HepG2 (cell line): ENCODE results near the gene SIGLEC6. TPM values are rescaled to one million over a fixed set of nuclear protein-coding genes. Genes with fewer than 3 reads are reported as not detected.

ENCODE experiments used
- ATAC-seq: fragments of 200-7000 bp; cut with Tn5 transposase; 3 replicates; pipeline ENCODE4 v1.9.1; 2020; ENCODE audit warnings: mild to moderate bottlenecking, moderate library complexity
- BruUV-seq: library from RNA; stranded (reverse); fragments of 400-500 nt; replicated peaks from 2 replicates; lab custom pipeline; 2021; lab: Mats Ljungman, UMichigan
- CTCF ChIA-PET: fragments of 300-600 bp; formaldehyde crosslinking; extraction: SDS; loops from one replicate; lab custom pipeline; 2021; ENCODE audit warnings: low total read pairs, inconsistent platforms, low intra/inter-chr PET ratio; lab: Yijun Ruan, JAX
- POLR2A ChIA-PET: fragments of 350-600 bp; sonication (Branson Sonifier 250); formaldehyde crosslinking; loops from one replicate; lab custom pipeline; 2020; ENCODE audit warnings: antibody characterized with exemption, inconsistent platforms; lab: Yijun Ruan, JAX
- DNase-seq: peaks from one replicate; pipeline ENCODE4 v3.0.0-alpha.2; 2015; ENCODE audit warnings: low spot score
- FAIRE-seq: peaks from 3 replicates; lab custom pipeline; 2011; peaks lifted over from hg19 to GRCh38; lab: Jason Lieb, UNC
- H2AFZ ChIP-seq: one replicate; pipeline ENCODE4 v1.6.1; 2011; ENCODE audit warnings: low read length, inconsistent platforms
- H3K27ac ChIP-seq: fragments of 300-600 bp; 3 replicates; pipeline ENCODE4 v1.8.0; 2011; ENCODE audit warnings: mixed run types, mild to moderate bottlenecking, mixed read lengths, low read length, inconsistent platforms; ENCODE audit not compliant: insufficient read depth; ENCODE audit errors: extremely low read length
- H3K27me3 ChIP-seq, 2 experiments: fragments of 200-600 bp in 1 of 2; 2 replicates in 1 of 2; 3 replicates in 1 of 2; pipeline versions ENCODE4 v1.6.0 to v1.8.0; 2011; ENCODE audit warnings: low read length in 2 of 2, mild to moderate bottlenecking in 2 of 2, moderate library complexity in 2 of 2, inconsistent platforms in 1 of 2; ENCODE audit not compliant: insufficient read depth in 2 of 2, control insufficient read depth in 1 of 2
- H3K36me3 ChIP-seq, 2 experiments: fragments of 200-600 bp in 1 of 2; replicated peaks in 1 of 2; 2 replicates in 1 of 2; 3 replicates in 1 of 2; pipeline versions ENCODE4 v1.5.1 to v1.8.0; 2011; ENCODE audit warnings: low read length in 2 of 2, inconsistent platforms in 1 of 2; ENCODE audit not compliant: insufficient read depth in 2 of 2, control insufficient read depth in 1 of 2
- H3K4me1 ChIP-seq: 2 replicates; pipeline ENCODE4 v1.5.1; 2012; ENCODE audit warnings: low read length, inconsistent platforms; ENCODE audit not compliant: insufficient read depth
- H3K4me2 ChIP-seq: 2 replicates; pipeline ENCODE4 v1.6.0; 2011; ENCODE audit warnings: low read depth, low read length, inconsistent platforms
- H3K4me3 ChIP-seq, 3 experiments: fragments of 200-600 bp in 1 of 3; sonication (generic), shearing (Covaris generic) in 1 of 3; replicated peaks in 1 of 3; 2 replicates each; pipeline ENCODE4 v1.5.1; 2011 to 2016; ENCODE audit warnings: low read length in 3 of 3, inconsistent platforms in 2 of 3, low read depth in 2 of 3, mild to moderate bottlenecking in 2 of 3, control low read depth in 1 of 3, mixed read lengths in 1 of 3; ENCODE audit not compliant: insufficient read depth in 1 of 3
- H3K79me2 ChIP-seq: one replicate; pipeline ENCODE4 v1.6.1; 2011; ENCODE audit warnings: low read length, inconsistent platforms; ENCODE audit not compliant: insufficient read depth
- H3K9ac ChIP-seq: 2 replicates; pipeline ENCODE4 v1.6.0; 2011; ENCODE audit warnings: mild to moderate bottlenecking, low read depth, low read length, inconsistent platforms; ENCODE audit not compliant: insufficient read depth
- H3K9me3 ChIP-seq: 2 replicates; pipeline ENCODE4 v1.5.1; 2012; ENCODE audit warnings: mild to moderate bottlenecking, low read length
- H4K20me1 ChIP-seq: 2 replicates; pipeline ENCODE4 v1.6.0; 2011; ENCODE audit warnings: inconsistent platforms, mild to moderate bottlenecking, low read length, moderate library complexity; ENCODE audit not compliant: insufficient read depth
- CBX5 ChIP-seq: sonication (generic); formaldehyde crosslinking; IDR thresholded peaks from 2 replicates; pipeline ENCODE4 v1.4.0; 2020; ENCODE audit warnings: missing genetic modification reagents, borderline replicate concordance
- MTA1 ChIP-seq: sonication (generic); formaldehyde crosslinking; IDR thresholded peaks from 2 replicates; pipeline ENCODE4 v1.4.0; 2020; ENCODE audit warnings: missing genetic modification reagents, mild to moderate bottlenecking, borderline replicate concordance
- PHF20 ChIP-seq: sonication (generic); formaldehyde crosslinking; IDR thresholded peaks from 2 replicates; pipeline ENCODE4 v1.5.0; 2020; ENCODE audit warnings: mild to moderate bottlenecking, missing genetic modification reagents
- TOPORS ChIP-seq: sonication (generic); formaldehyde crosslinking; IDR thresholded peaks from 2 replicates; pipeline ENCODE4 v1.8.0; 2023; ENCODE audit warnings: mild to moderate bottlenecking, missing genetic modification reagents
- ZFP36 ChIP-seq: fragments of 150-350 bp; IDR thresholded peaks from 2 replicates; pipeline ENCODE4 v1.6.1; 2018; ENCODE audit warnings: borderline replicate concordance, low read length, low read depth; ENCODE audit not compliant: partially characterized antibody
- ZNF782 ChIP-seq: sonication (generic); formaldehyde crosslinking; IDR thresholded peaks from 2 replicates; pipeline ENCODE4 v1.4.0; 2020; ENCODE audit warnings: missing genetic modification reagents, mild to moderate bottlenecking, borderline replicate concordance
- ZNF841 ChIP-seq: sonication (generic); formaldehyde crosslinking; IDR thresholded peaks from 2 replicates; pipeline ENCODE4 v1.8.1; 2023; ENCODE audit warnings: missing genetic modification reagents, borderline replicate concordance
- WGBS: methylation state at CpG from one replicate; pipeline ENCODE4 v1.1.6; 2017; ENCODE audit warnings: low lambda C conversion rate; 5-methylcytosine and 5-hydroxymethylcytosine counted together
- in situ Hi-C: cut with HindIII; loops from 2 replicates; pipeline ENCODE4 v1.10.0; 2017; ENCODE audit warnings: low pct_unique_long_range_greater_than_20kb; ENCODE audit not compliant: extremely low pct_ligation_motif_present
- intact Hi-C: fragments of 100-400 bp; cut with micrococcal nuclease; formaldehyde crosslinking; loops from one replicate; pipeline ENCODE4 v1.10.0; 2022; ENCODE audit not compliant: unreplicated experiment
- polyA plus RNA-seq, 8 experiments: library from polyadenylated mRNA; depleted of rRNA in 3 of 8; stranded (reverse) in 7 of 8; unstranded in 1 of 8; fragments of >200 nt; fragmentation: Illumina TruSeq in 4 of 8; extraction: Trizol in 4 of 8; gene quantifications; 2 replicates each; pipeline versions ENCODE4 v1.2.1 to v1.2.3, GENCODE V29; 2011 to 2016; ENCODE audit warnings: low read depth in 4 of 8, missing spikeins in 1 of 8, mixed read lengths in 1 of 8; ENCODE audit not compliant: insufficient read depth in 1 of 8
- total RNA-seq, 5 experiments: library from RNA; depleted of rRNA; stranded (reverse); fragments of >200 nt; fragmentation: Illumina TruSeq; extraction: Trizol; gene quantifications; 2 replicates each; pipeline ENCODE4 v1.2.3, GENCODE V29; 2016; ENCODE audit warnings: low read depth in 1 of 5
- TF ChIP-seq, protein P1 (sequence below): sonication (generic); formaldehyde crosslinking; IDR thresholded peaks from one replicate; pipeline ENCODE4 v1.5.1; 2020; ENCODE audit warnings: mild to moderate bottlenecking, missing genetic modification reagents; ENCODE audit errors: not compliant biosample characterization
- TF ChIP-seq, protein P2 (sequence below): sonication (generic); formaldehyde crosslinking; IDR thresholded peaks from 2 replicates; pipeline ENCODE4 v1.4.0; 2020; ENCODE audit warnings: mild to moderate bottlenecking, missing genetic modification reagents

The SIGLEC6 gene
- total and polyA plus RNA-seq, 2 of the 13 experiments (the other 11 are each of a cell fraction or from before 2014, with no cell fraction given), result not detected

DNA sequence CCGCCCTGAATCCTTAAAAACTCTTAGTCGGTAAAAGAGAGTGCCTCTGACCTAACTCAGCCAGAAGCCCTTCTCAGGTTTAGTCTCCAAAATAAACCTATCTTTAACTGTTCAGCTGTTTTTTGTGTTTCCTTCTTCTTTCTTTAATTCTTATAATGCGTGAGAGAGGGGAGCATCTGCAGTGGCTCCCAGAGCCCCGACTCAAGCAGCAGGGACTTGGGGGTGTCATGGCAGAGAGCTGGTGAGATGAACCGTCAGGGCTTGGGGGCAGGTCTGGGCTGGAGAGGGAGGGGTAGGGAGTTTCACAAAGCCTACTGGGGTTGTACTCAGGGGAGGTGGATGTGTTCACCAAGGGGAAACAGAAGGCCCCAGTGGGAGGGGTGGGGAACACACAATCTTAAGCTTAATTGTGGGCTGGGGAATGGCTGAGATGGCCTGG, 16.8 kb upstream of the SIGLEC6 start:
- Histone ChIP-seq H3K36me3 (no peaks in the 10 kb centered on the region), H3K9me3 (no peaks in the 10 kb centered on the region), H3K4me2 (no peak overlapping the region), H2AFZ (no peak overlapping the region), H3K4me3 (no peak overlapping the region), H3K27ac (no peak overlapping the region), H3K4me1 (no peaks in the 10 kb centered on the region), H3K27me3 (no peaks in the 10 kb centered on the region; a peak in 2 of 5 replicates), H3K9ac (no peak overlapping the region), H4K20me1 (peaks cover 6% of the 10 kb centered on the region), H3K79me2 (no peaks in the 10 kb centered on the region)
- 12% methylated on average over 5 of the region's 5 CpGs for WGBS
- CTCF ChIA-PET, result no interaction called here
- intact Hi-C loops, result no loop called here
- FAIRE-seq (no peak), ATAC-seq (no peak), DNase-seq (no peak)
- BruUV-seq, result no TSS peak
- in situ Hi-C loops, result no loop called here
- POLR2A ChIA-PET, result no interaction called here
- TF ChIP-seq, protein P1, sequence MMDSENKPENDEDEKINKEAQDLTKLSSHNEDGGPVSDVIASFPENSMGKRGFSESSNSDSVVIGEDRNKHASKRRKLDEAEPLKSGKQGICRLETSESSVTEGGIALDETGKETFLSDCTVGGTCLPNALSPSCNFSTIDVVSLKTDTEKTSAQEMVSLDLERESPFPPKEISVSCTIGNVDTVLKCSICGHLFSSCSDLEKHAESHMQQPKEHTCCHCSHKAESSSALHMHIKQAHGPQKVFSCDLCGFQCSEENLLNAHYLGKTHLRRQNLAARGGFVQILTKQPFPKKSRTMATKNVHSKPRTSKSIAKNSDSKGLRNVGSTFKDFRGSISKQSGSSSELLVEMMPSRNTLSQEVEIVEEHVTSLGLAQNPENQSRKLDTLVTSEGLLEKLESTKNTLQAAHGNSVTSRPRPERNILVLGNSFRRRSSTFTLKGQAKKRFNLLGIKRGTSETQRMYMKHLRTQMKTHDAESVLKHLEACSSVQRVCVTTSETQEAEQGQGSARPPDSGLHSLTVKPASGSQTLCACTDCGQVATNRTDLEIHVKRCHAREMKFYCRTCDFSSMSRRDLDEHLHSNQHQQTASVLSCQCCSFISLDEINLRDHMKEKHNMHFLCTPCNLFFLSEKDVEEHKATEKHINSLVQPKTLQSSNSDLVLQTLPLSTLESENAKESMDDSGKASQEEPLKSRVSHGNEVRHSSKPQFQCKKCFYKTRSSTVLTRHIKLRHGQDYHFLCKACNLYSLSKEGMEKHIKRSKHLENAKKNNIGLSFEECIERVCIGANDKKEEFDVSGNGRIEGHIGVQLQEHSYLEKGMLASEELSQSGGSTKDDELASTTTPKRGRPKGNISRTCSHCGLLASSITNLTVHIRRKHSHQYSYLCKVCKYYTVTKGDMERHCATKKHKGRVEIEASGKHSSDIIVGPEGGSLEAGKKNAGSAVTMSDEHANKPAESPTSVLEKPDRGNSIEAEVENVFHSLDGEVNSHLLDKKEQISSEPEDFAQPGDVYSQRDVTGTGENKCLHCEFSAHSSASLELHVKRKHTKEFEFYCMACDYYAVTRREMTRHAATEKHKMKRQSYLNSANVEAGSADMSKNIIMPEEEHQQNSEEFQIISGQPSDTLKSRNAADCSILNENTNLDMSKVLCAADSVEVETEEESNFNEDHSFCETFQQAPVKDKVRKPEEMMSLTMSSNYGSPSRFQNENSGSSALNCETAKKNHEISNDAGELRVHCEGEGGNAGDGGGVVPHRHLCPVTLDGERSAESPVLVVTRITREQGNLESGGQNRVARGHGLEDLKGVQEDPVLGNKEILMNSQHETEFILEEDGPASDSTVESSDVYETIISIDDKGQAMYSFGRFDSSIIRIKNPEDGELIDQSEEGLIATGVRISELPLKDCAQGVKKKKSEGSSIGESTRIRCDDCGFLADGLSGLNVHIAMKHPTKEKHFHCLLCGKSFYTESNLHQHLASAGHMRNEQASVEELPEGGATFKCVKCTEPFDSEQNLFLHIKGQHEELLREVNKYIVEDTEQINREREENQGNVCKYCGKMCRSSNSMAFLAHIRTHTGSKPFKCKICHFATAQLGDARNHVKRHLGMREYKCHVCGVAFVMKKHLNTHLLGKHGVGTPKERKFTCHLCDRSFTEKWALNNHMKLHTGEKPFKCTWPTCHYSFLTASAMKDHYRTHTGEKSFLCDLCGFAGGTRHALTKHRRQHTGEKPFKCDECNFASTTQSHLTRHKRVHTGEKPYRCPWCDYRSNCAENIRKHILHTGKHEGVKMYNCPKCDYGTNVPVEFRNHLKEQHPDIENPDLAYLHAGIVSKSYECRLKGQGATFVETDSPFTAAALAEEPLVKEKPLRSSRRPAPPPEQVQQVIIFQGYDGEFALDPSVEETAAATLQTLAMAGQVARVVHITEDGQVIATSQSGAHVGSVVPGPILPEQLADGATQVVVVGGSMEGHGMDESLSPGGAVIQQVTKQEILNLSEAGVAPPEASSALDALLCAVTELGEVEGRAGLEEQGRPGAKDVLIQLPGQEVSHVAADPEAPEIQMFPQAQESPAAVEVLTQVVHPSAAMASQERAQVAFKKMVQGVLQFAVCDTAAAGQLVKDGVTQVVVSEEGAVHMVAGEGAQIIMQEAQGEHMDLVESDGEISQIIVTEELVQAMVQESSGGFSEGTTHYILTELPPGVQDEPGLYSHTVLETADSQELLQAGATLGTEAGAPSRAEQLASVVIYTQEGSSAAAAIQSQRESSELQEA (CRISPR knock-in tag), result no peak
- TF ChIP-seq MTA1 (CRISPR knock-in tag) (no peak), CBX5 (CRISPR knock-in tag) (no peak), TOPORS (no peak), PHF20 (CRISPR knock-in tag) (no peak), ZNF841 (CRISPR knock-in tag) (no peak), ZFP36 (no peak), ZNF782 (CRISPR knock-in tag) (no peak)
- TF ChIP-seq, protein P2, sequence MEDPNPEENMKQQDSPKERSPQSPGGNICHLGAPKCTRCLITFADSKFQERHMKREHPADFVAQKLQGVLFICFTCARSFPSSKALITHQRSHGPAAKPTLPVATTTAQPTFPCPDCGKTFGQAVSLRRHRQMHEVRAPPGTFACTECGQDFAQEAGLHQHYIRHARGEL, result no peak
- TF ChIP-seq, all 625 proteins: peak for 0
